Measurements from ENCODE around the gene FGF2. TPM values are rescaled to one million over a fixed set of nuclear protein-coding genes. Genes with fewer than 3 reads are reported as not detected.

Gene FGF2
- total RNA-seq, 1 experiment from 2014 or later: 13.0 TPM

GRCh38 chr4:122788935-122789334 lies 37.7 kb upstream of the FGF2 start:
- Histone ChIP-seq H3K27ac (ENCODE audit: low read depth, low read length, poor library complexity, severe bottlenecking) (no peak overlapping the region), H3K9me3 (ENCODE audit: low read depth, low read length, poor library complexity, severe bottlenecking) (no peaks in the 10 kb centered on the region), H3K36me3 (ENCODE audit: insufficient read depth, low read length, poor library complexity, severe bottlenecking) (no peaks in the 10 kb centered on the region), H3K4me1 (ENCODE audit: insufficient read depth, low read length, poor library complexity, severe bottlenecking) (peaks cover 11% of the 10 kb centered on the region), H3K4me3 (ENCODE audit: low read depth, low read length, poor library complexity, severe bottlenecking) (no peak overlapping the region), H3K27me3 (replicated peaks; ENCODE audit: insufficient read depth, low read depth, low read length, poor library complexity) (no peaks in the 10 kb centered on the region)
- intact Hi-C loops (cut with micrococcal nuclease; ENCODE audit: unreplicated experiment): no loop called here
- ChIA-PET POLR2A (ENCODE audit: low non-redundant PET) (no interaction called here), CTCF (no interaction called here)
- no peak for DNase-seq (ENCODE audit: low spot score)
- TF ChIP-seq CTCF (conservative IDR thresholded peaks at IDR 0.05; ENCODE audit: low read depth, low read length) (no peak), EZH2 (IDR thresholded peaks at IDR 0.05; ENCODE audit: borderline replicate concordance, low read depth, low read length, poor library complexity, severe bottlenecking) (no peak)
- BruUV-seq (replicated peaks): no TSS peak

GRCh38 chr4:122793811-122794210 lies 32.8 kb upstream of the FGF2 start:
- TF ChIP-seq CTCF (conservative IDR thresholded peaks at IDR 0.05; ENCODE audit: low read depth, low read length) (no peak), EZH2 (IDR thresholded peaks at IDR 0.05; ENCODE audit: borderline replicate concordance, low read depth, low read length, poor library complexity, severe bottlenecking) (no peak)
- CTCF ChIA-PET: no interaction called here
- intact Hi-C loops (cut with micrococcal nuclease; ENCODE audit: unreplicated experiment): no loop called here
- no peaks in the 10 kb centered on the region for H3K36me3 ChIP-seq (ENCODE audit: insufficient read depth, low read length, poor library complexity, severe bottlenecking)
- H3K4me3 ChIP-seq (ENCODE audit: low read depth, low read length, poor library complexity, severe bottlenecking): no peak overlapping the region
- DNase-seq (ENCODE audit: low spot score): no peak
- POLR2A ChIA-PET (ENCODE audit: low non-redundant PET): interaction anchor here (0.6 kb wide), 1 partner anchor 293 kb away, joined by 3 read pairs; no protein-coding TSS in a partner anchor
- H3K27ac ChIP-seq (ENCODE audit: low read depth, low read length, poor library complexity, severe bottlenecking): no peak overlapping the region
- BruUV-seq (replicated peaks): no TSS peak
- H3K9me3 ChIP-seq (ENCODE audit: low read depth, low read length, poor library complexity, severe bottlenecking): no peaks in the 10 kb centered on the region
- peaks cover 33% of the 10 kb centered on the region for H3K4me1 ChIP-seq (ENCODE audit: insufficient read depth, low read length, poor library complexity, severe bottlenecking)
- H3K27me3 ChIP-seq (replicated peaks; ENCODE audit: insufficient read depth, low read depth, low read length, poor library complexity): no peaks in the 10 kb centered on the region

GRCh38 chr4:122796801-122797404 lies 29.7 kb upstream of the FGF2 start:
- ChIA-PET CTCF (no interaction called here), POLR2A (ENCODE audit: low non-redundant PET) (no interaction called here)
- no peak overlapping the region for H3K4me3 ChIP-seq (ENCODE audit: low read depth, low read length, poor library complexity, severe bottlenecking)
- TF ChIP-seq CTCF (conservative IDR thresholded peaks at IDR 0.05; ENCODE audit: low read depth, low read length): no peak
- H3K9me3 ChIP-seq (ENCODE audit: low read depth, low read length, poor library complexity, severe bottlenecking): no peaks in the 10 kb centered on the region
- DNase-seq (ENCODE audit: low spot score): no peak
- intact Hi-C loops (cut with micrococcal nuclease; ENCODE audit: unreplicated experiment): no loop called here
- H3K4me1 ChIP-seq (ENCODE audit: insufficient read depth, low read length, poor library complexity, severe bottlenecking): peaks cover 35% of the 10 kb centered on the region
- H3K36me3 ChIP-seq (ENCODE audit: insufficient read depth, low read length, poor library complexity, severe bottlenecking): no peaks in the 10 kb centered on the region
- no peaks in the 10 kb centered on the region for H3K27me3 ChIP-seq (replicated peaks; ENCODE audit: insufficient read depth, low read depth, low read length, poor library complexity)
- H3K27ac ChIP-seq (ENCODE audit: low read depth, low read length, poor library complexity, severe bottlenecking): peak overlapping the region; percentile 78
- BruUV-seq (replicated peaks): no TSS peak
